HG03442 (cell line): Measurements from ENCODE around the gene MOCS3.

Experiments used
- ATAC-seq: cut with Tn5 transposase; IDR thresholded peaks from one replicate; pipeline ENCODE4 v1.9.1; 2021; ENCODE audit warnings: mild to moderate bottlenecking, moderate library complexity; ENCODE audit not compliant: unreplicated experiment

MOCS3 gene

DNA sequence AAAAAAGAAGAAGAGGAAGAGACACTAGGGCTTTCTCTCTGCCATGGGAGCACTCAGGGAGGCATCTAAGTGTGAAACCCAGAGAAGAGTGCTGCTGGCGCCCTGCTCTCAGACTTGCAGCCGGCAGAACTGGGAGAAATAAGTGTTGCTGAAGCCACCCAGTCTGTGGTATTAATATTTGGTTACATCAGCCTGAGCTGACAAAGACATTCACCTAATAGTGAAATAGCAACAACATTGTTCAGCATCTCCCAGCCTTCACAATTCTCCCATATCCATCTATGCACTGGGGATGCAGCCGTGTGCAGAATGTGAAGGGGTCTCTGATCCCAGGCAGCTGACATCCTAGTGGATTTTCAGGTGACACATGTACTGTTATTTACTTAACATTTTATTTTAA is 52.3 kb downstream of the MOCS3 start:
- no peak for ATAC-seq

DNA sequence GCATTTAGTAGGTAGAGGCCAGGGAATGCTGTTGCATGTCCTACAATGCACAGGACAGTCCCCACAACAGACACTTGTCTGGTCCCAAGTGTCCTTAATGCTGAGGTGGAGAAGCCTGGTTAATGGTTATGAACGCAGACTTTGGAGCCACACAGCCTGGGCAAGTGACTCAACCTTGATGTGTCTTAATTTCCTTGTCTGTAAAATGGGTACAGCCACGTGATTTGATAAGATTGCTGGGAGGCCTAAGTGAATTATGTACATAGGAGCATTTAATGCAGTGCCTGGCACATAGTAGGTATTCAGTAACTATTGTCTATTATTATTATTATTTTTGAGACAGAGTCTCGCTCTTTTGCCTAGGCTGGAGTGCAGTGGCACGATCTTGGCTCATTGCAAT is 52.9 kb downstream of the MOCS3 start:
- no peak for ATAC-seq

DNA sequence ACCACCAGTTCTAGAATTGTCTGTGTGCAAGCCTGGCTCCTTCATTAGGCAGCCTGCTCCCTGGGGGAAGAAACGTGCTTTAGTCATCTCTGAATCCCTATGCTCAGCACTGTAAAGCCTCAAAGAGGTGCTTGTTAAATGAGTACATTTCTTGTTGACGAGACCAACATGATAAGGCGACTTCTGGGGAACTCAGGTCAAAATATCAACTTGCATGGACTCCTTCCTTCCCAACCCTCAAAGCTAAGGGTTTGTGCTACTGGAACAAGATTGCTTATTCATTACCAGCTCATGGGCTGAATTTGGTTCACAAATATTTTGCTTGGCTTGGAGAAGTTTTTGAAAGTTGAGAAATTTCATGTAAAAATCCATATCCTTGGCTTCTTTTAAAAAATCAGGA is 53.7 kb downstream of the MOCS3 start:
- ATAC-seq: no peak
